Measurements from ENCODE around the gene PNMT.
A peak's percentile ranks its signal among the peaks of the same experiment; 100 is the strongest.

Gene PNMT

GRCh38 chr17:39663688-39664580, 4.3 kb upstream of the PNMT start:
- no peak overlapping the region for H3K4me3 ChIP-seq (ENCODE audit: low read depth, low read length)
- ChIA-PET CTCF (interaction anchor here (0.6 to 11.6 kb wide), 5 partner anchors 10 to 405 kb away, joined by 3 to 168 read pairs (median 12); partner anchors contain the start of gene PPP1R1B), POLR2A (interaction anchor here (0.6 to 2.1 kb wide), 4 partner anchors 10 to 464 kb away, joined by 3 to 5 read pairs (median 4); partner anchors contain the start of genes ERBB2, PGAP3 and RPL19)
- no peaks in the 10 kb centered on the region for H3K9me3 ChIP-seq (ENCODE audit: control insufficient read depth, insufficient read depth, low read depth, low read length)
- H3K27ac ChIP-seq (ENCODE audit: extremely low read depth, low read depth, low read length): 0 out of 2 replicates have a peak overlapping the region, but pooled peaks have one; percentile 37
- H3K4me1 ChIP-seq (ENCODE audit: control insufficient read depth, insufficient read depth, low read length): peaks cover 9% of the 10 kb centered on the region
- H3K36me3 ChIP-seq (ENCODE audit: control insufficient read depth in 2 of 2, insufficient read depth in 1 of 2, low read length in 2 of 2): peaks cover 3 to 39% of the 10 kb centered on the region in 2 experiments; a peak in 1 of 3 replicates
- TF ChIP-seq KLF7 (tag by site-specific recombination; IDR thresholded peaks at IDR 0.05; ENCODE audit: borderline replicate concordance) (no peak), ZNF629 (tag by site-specific recombination; IDR thresholded peaks at IDR 0.05) (no peak), ZNF423 (tag by site-specific recombination; IDR thresholded peaks at IDR 0.05) (peak; percentile 97), ZNF768 (tag by site-specific recombination; IDR thresholded peaks at IDR 0.05) (peak; percentile 93; the same call in 1 of the 2 replicates), ZNF776 (tag by site-specific recombination; IDR thresholded peaks at IDR 0.05; ENCODE audit: borderline replicate concordance) (no peak), ZIC2 (tag by site-specific recombination; IDR thresholded peaks at IDR 0.05) (peak; percentile 84), PATZ1 (tag by site-specific recombination; IDR thresholded peaks at IDR 0.05) (peak; percentile 79), ZNF335 (tag by site-specific recombination; conservative IDR thresholded peaks at IDR 0.05) (peak; percentile 98), ZNF148 (tag by site-specific recombination; IDR thresholded peaks at IDR 0.05; ENCODE audit: borderline replicate concordance) (no peak), ZSCAN30 (tag by site-specific recombination; IDR thresholded peaks at IDR 0.05) (peak; percentile 92), ZEB2 (tag by site-specific recombination; IDR thresholded peaks at IDR 0.05) (0 out of 2 replicates have a peak, but pooled peaks have one; percentile 20), ZBTB10 (tag by site-specific recombination; IDR thresholded peaks at IDR 0.05) (0 out of 2 replicates have a peak, but pooled peaks have one; percentile 20), KLF1 (tag by site-specific recombination; IDR thresholded peaks at IDR 0.05) (peak; percentile 67), ZNF416 (tag by site-specific recombination; IDR thresholded peaks at IDR 0.05) (no peak), ZNF121 (tag by site-specific recombination; IDR thresholded peaks at IDR 0.05) (peak; percentile 79; the same call in 1 of the 2 replicates), ZBTB17 (tag by site-specific recombination; IDR thresholded peaks at IDR 0.05) (peak; percentile 78), SP7 (tag by site-specific recombination; IDR thresholded peaks at IDR 0.05) (peak; percentile 34), KLF9 (tag by site-specific recombination; IDR thresholded peaks at IDR 0.05; ENCODE audit: low read depth) (peak; percentile 44; the same call in 1 of the 2 replicates), KLF8 (tag by site-specific recombination; IDR thresholded peaks at IDR 0.05) (0 out of 2 replicates have a peak, but pooled peaks have one; percentile 22), ZNF114 (tag by site-specific recombination; IDR thresholded peaks at IDR 0.05) (no peak), OSR2 (tag by site-specific recombination; IDR thresholded peaks at IDR 0.05) (peak; percentile 29), SP3 (tag by site-specific recombination; IDR thresholded peaks at IDR 0.05) (peak; percentile 75), ZNF48 (tag by site-specific recombination; IDR thresholded peaks at IDR 0.05) (no peak), ZNF24 (tag by site-specific recombination; IDR thresholded peaks at IDR 0.05) (0 out of 2 replicates have a peak, but pooled peaks have one; percentile 19), BCL11B (tag by site-specific recombination; IDR thresholded peaks at IDR 0.05; ENCODE audit: low read depth) (peak; percentile 35; the same call in 1 of the 2 replicates), ZNF404 (tag by site-specific recombination; IDR thresholded peaks at IDR 0.05) (no peak), GLIS1 (tag by site-specific recombination; IDR thresholded peaks at IDR 0.05) (peak; percentile 94), SP2 (tag by site-specific recombination; IDR thresholded peaks at IDR 0.05) (peak; percentile 73)
